Measurements from ENCODE around the gene ANKRD42. TPM values are rescaled to one million over a fixed set of nuclear protein-coding genes. Genes with fewer than 3 reads are reported as not detected.

The ANKRD42 gene
- total RNA-seq, 1 experiment from 2014 or later = 5.4 TPM

DNA sequence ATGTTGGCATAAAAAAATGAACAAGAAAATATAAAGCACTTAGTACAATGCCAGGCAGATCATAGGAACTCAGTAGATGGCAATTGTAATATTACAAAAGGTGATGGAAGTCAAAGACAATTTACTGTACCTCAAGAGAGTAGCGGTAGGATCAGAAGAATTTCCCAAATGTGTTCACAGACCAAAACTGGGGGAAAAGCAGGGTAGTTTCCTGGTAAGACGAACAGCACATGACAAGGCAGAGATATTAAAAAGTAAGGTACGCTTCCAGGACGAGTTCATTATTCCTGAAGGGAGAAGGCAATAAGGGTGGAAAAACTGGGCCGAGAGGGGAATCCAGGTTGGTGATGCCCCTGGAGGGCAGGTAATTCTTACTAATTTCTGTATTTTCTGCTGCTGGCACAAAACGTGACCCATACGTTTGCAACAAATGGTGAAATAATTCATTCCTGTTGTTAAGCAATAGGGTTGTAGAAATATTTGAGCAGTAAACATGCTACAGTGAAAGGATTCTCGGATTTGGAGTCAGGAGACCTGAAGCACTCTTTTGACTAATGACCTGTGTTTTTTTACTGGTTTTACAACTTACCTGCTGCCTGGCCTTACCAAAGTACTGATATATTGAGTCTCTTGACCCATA, 786 bp upstream of the ANKRD42 start:
- no peak overlapping the region for H2AFZ ChIP-seq (ENCODE audit: low read depth, low read length, poor library complexity, severe bottlenecking)
- H3K9ac ChIP-seq (ENCODE audit: low read length) = peak overlapping the region; percentile 88
- BruUV-seq (replicated peaks) = no TSS peak

DNA sequence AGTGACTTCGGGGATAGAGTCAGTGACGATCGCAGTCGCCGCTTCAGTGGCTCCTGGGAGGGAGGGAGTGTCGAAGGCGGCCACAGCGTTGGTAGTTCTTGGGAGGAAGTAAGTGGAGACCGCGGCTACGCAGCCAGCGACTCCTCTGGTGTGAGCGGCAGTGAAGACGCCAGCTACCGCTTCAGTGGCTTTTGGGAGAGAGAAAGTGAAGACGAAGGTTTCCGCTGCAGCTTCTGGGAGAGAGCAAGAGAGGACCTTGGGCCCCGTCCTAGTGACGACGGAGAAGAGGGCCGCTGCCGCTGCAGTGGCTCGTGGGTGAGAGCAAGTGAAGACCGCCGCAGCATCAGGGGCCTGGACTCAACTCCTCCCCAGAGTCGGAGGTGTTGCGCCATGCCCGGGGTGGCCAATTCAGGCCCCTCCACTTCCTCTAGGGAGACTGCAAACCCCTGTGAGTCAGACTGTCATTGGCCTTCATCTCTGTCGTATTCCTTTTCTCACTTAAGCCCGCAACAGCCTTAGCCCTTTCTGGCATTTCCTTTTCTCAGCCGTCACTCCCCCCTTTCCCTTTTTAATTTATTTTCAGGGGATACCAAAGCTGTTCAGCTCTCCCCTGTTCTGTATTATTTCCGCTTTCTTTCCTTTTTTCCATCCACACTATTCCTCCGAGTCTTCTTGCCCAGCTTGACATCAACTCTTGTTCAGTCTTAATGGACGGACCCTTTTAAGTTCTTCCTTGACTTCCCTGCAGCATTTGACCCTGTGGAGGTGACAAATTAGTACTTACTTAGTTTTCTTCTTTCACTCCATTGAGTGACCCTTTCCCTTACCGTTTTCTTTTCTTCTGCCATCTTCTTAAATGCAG, 1.0 kb downstream of the ANKRD42 start:
- peak overlapping the region; percentile 88 for H3K9ac ChIP-seq (ENCODE audit: low read length)
- no peak overlapping the region for H2AFZ ChIP-seq (ENCODE audit: low read depth, low read length, poor library complexity, severe bottlenecking)
- peaks cover 12 to 19% of the 10 kb centered on the region in 2 experiments for H3K4me1 ChIP-seq (ENCODE audit: control insufficient read depth in 1 of 2, insufficient read depth in 2 of 2, low read length in 2 of 2)
- peak overlapping the region; percentile 65 for H3K27ac ChIP-seq (ENCODE audit: low read depth, low read length)
- peak overlapping the region; percentile 99 for H3K4me2 ChIP-seq (ENCODE audit: low read length)
- peak overlapping the region; percentile 56 to 85 for H3K4me3 ChIP-seq (replicated peaks in 1 of 2; ENCODE audit: low read depth in 1 of 2, low read length in 2 of 2)
- ChIA-PET POLR2A (no interaction called here), RAD21 (ENCODE audit: low non-redundant PET in 1 of 2, low total read pairs in 2 of 2, uncharacterized antibody in 2 of 2, unreplicated experiment in 2 of 2) (no interaction called here), CTCF (no interaction called here)
- intact Hi-C loops (cut with micrococcal nuclease) = loop anchor here (5.0 kb wide), 1 partner anchor 37 kb away; the partner anchor contains the start of gene PCF11
- TF ChIP-seq CEBPB (IDR thresholded peaks at IDR 0.05; ENCODE audit: low read depth) = 0 out of 2 replicates have a peak, but pooled peaks have one; percentile 17
- TF ChIP-seq JUND (IDR thresholded peaks at IDR 0.05) = no peak
- no peaks in the 10 kb centered on the region for H3K27me3 ChIP-seq (ENCODE audit: insufficient read depth, low read length)
- no peak for DNase-seq (ENCODE audit: low read depth, low spot score)
- H3K9me2 ChIP-seq (ENCODE audit: insufficient read depth) = no peaks in the 10 kb centered on the region
- BruUV-seq (replicated peaks) = no TSS peak
- H3K9me3 ChIP-seq (ENCODE audit: control insufficient read depth in 1 of 2, insufficient read depth in 1 of 2, low read depth in 1 of 2, low read length in 2 of 2) = no peaks in the 10 kb centered on the region
- H4K20me1 ChIP-seq (ENCODE audit: insufficient read depth) = no peaks in the 10 kb centered on the region
- peaks cover 9 to 14% of the 10 kb centered on the region in 2 experiments; a peak in 3 of 4 replicates for H3K36me3 ChIP-seq (ENCODE audit: control insufficient read depth in 1 of 2, insufficient read depth in 2 of 2, low read length in 2 of 2)
- ATAC-seq = peak; percentile 51
- peaks cover 21% of the 10 kb centered on the region for H3K79me2 ChIP-seq (ENCODE audit: insufficient read depth, low read length)

More for the DNA sequence above, 786 bp upstream of the ANKRD42 start:
- Histone ChIP-seq H3K36me3 (ENCODE audit: control insufficient read depth in 1 of 2, insufficient read depth in 2 of 2, low read length in 2 of 2) (peaks cover 9 to 14% of the 10 kb centered on the region in 2 experiments; a peak in 3 of 4 replicates), H4K20me1 (ENCODE audit: insufficient read depth) (no peaks in the 10 kb centered on the region), H3K27me3 (ENCODE audit: insufficient read depth, low read length) (no peaks in the 10 kb centered on the region), H3K4me2 (ENCODE audit: low read length) (peak overlapping the region; percentile 99), H3K9me3 (ENCODE audit: control insufficient read depth in 1 of 2, insufficient read depth in 1 of 2, low read depth in 1 of 2, low read length in 2 of 2) (no peaks in the 10 kb centered on the region), H3K4me1 (ENCODE audit: control insufficient read depth in 1 of 2, insufficient read depth in 2 of 2, low read length in 2 of 2) (peaks cover 12 to 19% of the 10 kb centered on the region in 2 experiments), H3K4me3 (replicated peaks in 1 of 2; ENCODE audit: low read depth in 1 of 2, low read length in 2 of 2) (peak overlapping the region; percentile 56 to 85), H3K79me2 (ENCODE audit: insufficient read depth, low read length) (peaks cover 21% of the 10 kb centered on the region), H3K9me2 (ENCODE audit: insufficient read depth) (no peaks in the 10 kb centered on the region), H3K27ac (ENCODE audit: low read depth, low read length) (peak overlapping the region; percentile 65)
- TF ChIP-seq ELF1 (IDR thresholded peaks at IDR 0.05; ENCODE audit: borderline replicate concordance, low read depth) (no peak), SIN3A (IDR thresholded peaks at IDR 0.05; ENCODE audit: low read depth) (no peak)
- ChIA-PET POLR2A (no interaction called here), CTCF (no interaction called here), RAD21 (ENCODE audit: low non-redundant PET in 1 of 2, low total read pairs in 2 of 2, uncharacterized antibody in 2 of 2, unreplicated experiment in 2 of 2) (no interaction called here)
- no peak for ATAC-seq
- intact Hi-C loops (cut with micrococcal nuclease) = loop anchor here (1.0 to 5.0 kb wide), 2 partner anchors 35 to 93 kb away; partner anchors contain the start of gene PCF11
- DNase-seq (ENCODE audit: low read depth, low spot score) = no peak

Measured in HCT116 (cell line).